ENCODE data around the gene IGSF3. TPM values are rescaled to one million over a fixed set of nuclear protein-coding genes. Genes with fewer than 3 reads are reported as not detected.

Gene IGSF3
- 0.10 and 0.15 TPM in 2 replicates for polyA plus RNA-seq (2011; rRNA removed)
- 0.10 and 0.24 TPM in 2 replicates for polyA minus RNA-seq (2011; rRNA and poly(A)+ RNA removed)

DNA sequence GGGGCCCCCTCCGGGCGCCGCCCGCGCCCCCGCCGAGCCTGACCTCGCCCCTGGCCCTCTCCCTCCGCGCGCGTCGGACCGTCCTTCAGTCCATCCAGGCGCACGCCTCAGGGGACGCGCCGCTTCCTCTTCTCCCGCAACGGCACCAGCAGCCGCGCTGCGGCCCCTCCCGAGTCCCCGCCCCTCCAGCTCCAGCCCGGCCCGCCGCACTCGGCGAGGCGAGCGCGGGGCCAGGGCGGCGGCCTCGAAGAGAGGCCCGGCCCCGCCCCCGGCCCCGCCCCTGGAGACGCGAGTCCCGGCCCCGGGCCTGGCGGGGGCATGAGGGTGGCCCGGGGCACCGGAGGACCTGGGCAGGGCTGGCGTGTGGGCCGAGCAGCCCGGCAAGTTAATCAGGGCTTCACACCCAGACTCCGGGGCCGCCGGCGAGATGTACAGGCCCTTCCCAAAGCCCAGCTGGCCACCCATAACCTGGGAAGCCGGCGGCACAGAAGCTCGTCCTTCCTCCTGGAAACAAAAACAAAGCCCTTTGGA, at the start of gene IGSF3:
Gene IGSF3, minus strand, starts transcription at position 159 of the 531 bp plus-strand sequence. CDS start 1,407 bp downstream, outside the sequence.
- TF ChIP-seq, protein P1, sequence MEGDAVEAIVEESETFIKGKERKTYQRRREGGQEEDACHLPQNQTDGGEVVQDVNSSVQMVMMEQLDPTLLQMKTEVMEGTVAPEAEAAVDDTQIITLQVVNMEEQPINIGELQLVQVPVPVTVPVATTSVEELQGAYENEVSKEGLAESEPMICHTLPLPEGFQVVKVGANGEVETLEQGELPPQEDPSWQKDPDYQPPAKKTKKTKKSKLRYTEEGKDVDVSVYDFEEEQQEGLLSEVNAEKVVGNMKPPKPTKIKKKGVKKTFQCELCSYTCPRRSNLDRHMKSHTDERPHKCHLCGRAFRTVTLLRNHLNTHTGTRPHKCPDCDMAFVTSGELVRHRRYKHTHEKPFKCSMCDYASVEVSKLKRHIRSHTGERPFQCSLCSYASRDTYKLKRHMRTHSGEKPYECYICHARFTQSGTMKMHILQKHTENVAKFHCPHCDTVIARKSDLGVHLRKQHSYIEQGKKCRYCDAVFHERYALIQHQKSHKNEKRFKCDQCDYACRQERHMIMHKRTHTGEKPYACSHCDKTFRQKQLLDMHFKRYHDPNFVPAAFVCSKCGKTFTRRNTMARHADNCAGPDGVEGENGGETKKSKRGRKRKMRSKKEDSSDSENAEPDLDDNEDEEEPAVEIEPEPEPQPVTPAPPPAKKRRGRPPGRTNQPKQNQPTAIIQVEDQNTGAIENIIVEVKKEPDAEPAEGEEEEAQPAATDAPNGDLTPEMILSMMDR (IDR thresholded peaks at IDR 0.05; ENCODE audit: insufficient read depth, low read depth, low read length): no peak

DNA sequence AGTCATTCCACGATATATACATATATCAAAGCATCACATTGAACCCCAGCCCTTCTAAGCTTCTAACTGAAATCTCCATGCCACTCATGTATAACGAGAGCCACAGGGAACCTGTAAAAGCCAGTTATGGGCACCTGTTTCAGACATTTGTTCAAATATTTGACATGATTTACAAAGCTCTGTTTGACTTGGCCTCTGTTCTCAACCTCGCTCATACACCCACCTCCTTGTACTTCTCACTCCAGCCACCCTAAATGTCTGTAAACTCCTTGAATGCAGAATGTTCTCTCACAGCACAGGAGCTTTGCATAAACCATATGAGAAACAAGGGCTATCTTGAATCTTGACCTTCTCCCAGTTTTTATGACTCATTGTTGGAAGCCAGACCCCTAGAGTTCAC, 49.8 kb upstream of the IGSF3 start:
- H3K36me3 ChIP-seq (ENCODE audit: control insufficient read depth, insufficient read depth, low read length): no peaks in the 10 kb centered on the region
- TF ChIP-seq, protein P1 (IDR thresholded peaks at IDR 0.05; ENCODE audit: insufficient read depth, low read depth, low read length): no peak
- POLR2A ChIA-PET: no interaction called here
- H3K27me3 ChIP-seq (ENCODE audit: control insufficient read depth, insufficient read depth, low read length): no peaks in the 10 kb centered on the region
- H3K4me3 ChIP-seq (ENCODE audit: low read depth, low read length): no peak overlapping the region
- DNase-seq (ENCODE audit: low read depth): no peak
- CTCF ChIA-PET: no interaction called here

More for the DNA sequence above, at the start of gene IGSF3:
- CTCF ChIA-PET: interaction anchor here (1.0 kb wide), 1 partner anchor 72 kb away, joined by 4 read pairs; no protein-coding TSS in a partner anchor
- POLR2A ChIA-PET: no interaction called here
- H3K36me3 ChIP-seq (ENCODE audit: control insufficient read depth, insufficient read depth, low read length): no peaks in the 10 kb centered on the region
- H3K4me3 ChIP-seq (ENCODE audit: low read depth, low read length): peak within 1 kb of the TSS; percentile 44
- peaks cover 19% of the 10 kb centered on the region for H3K27me3 ChIP-seq (ENCODE audit: control insufficient read depth, insufficient read depth, low read length)
- no peak for DNase-seq (ENCODE audit: low read depth)

DNA sequence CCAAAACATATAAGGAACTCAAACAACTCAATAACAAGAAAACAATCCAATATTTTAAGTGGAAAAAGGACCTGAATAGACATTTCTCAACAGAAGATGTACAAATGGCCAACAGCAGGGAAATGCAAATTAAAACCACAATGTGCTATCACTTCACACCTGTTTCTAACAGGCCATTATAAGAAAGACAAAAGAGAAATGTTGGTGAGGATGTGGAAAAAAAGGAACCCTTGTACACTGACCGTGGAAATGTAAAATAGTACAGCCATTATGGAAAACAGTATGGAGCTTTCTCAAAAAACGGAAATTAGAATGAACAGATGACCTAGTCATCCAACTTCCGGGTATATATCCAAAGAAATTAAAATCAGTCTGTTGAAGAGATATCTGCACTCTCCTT, 48.9 kb upstream of the IGSF3 start:
- ChIA-PET CTCF (interaction anchor here (1.2 kb wide), 1 partner anchor 9 kb away, joined by 3 read pairs; no protein-coding TSS in a partner anchor), POLR2A (no interaction called here)
- Histone ChIP-seq H3K36me3 (ENCODE audit: control insufficient read depth, insufficient read depth, low read length) (no peaks in the 10 kb centered on the region), H3K4me3 (ENCODE audit: low read depth, low read length) (no peak overlapping the region), H3K27me3 (ENCODE audit: control insufficient read depth, insufficient read depth, low read length) (no peaks in the 10 kb centered on the region)
- TF ChIP-seq, protein P1 (IDR thresholded peaks at IDR 0.05; ENCODE audit: insufficient read depth, low read depth, low read length): no peak
- no peak for DNase-seq (ENCODE audit: low read depth)

DNA sequence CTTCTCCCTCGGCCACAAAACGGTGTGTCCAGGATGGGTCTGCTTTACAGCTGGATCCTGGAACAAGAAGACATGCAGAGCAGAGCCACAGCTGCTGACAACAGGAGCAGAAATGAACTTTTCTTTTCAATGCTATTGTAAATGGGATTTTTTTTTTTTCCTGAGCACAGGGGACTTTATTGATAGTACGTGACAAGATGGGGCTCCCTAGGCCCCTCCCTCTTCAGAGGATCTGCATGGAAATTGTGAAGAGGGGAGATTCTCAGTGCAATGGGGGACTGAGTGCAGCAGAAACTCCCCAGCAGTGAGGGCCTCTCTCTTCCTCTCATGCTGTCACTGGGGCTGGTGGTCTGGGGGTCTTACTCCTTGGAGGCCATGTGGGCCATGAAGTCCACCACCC, 45.9 kb upstream of the IGSF3 start:
- H3K36me3 ChIP-seq (ENCODE audit: control insufficient read depth, insufficient read depth, low read length): no peaks in the 10 kb centered on the region
- H3K27me3 ChIP-seq (ENCODE audit: control insufficient read depth, insufficient read depth, low read length): no peaks in the 10 kb centered on the region; the same call in 1 of the 2 replicates
- H3K4me3 ChIP-seq (ENCODE audit: low read depth, low read length): no peak overlapping the region
- ChIA-PET CTCF (no interaction called here), POLR2A (no interaction called here)
- DNase-seq (ENCODE audit: low read depth): no peak
- TF ChIP-seq, protein P1 (IDR thresholded peaks at IDR 0.05; ENCODE audit: insufficient read depth, low read depth, low read length): no peak

DNA sequence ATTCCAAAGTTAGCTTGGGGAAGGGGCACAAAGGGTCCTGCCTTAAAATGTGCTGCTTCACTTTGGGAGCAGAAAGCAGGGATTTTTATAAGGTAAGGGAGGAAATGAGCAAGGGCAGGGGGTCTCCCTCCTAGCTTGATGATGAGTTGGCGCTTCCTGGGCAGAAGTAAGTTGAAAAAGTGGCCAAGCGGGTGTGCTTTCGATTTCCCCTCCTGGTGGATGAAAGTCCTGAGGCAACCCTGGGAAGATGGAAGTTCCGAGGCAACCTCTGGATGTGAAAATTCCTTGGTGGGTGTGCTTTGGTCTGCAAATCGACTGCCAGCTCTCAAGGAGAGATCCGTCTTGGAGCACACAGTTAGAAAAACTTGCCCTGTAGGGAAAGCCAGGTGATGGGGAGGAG, 45.0 kb upstream of the IGSF3 start:
- H3K27me3 ChIP-seq (ENCODE audit: control insufficient read depth, insufficient read depth, low read length): no peaks in the 10 kb centered on the region; the same call in 1 of the 2 replicates
- CTCF ChIA-PET: no interaction called here
- TF ChIP-seq, protein P1 (IDR thresholded peaks at IDR 0.05; ENCODE audit: insufficient read depth, low read depth, low read length): no peak
- POLR2A ChIA-PET: no interaction called here
- DNase-seq (ENCODE audit: low read depth): no peak
- no peaks in the 10 kb centered on the region for H3K36me3 ChIP-seq (ENCODE audit: control insufficient read depth, insufficient read depth, low read length)
- no peak overlapping the region for H3K4me3 ChIP-seq (ENCODE audit: low read depth, low read length)
